Liver (tissue), 3 donors: ENCODE measurements around the gene DNAJB11.

Source experiments
- ATF3 ChIP-seq: IDR thresholded peaks from 2 replicates; pipeline ENCODE4 v1.6.1; 2016; ENCODE audit warnings: antibody characterized with exemption
- HNF4A ChIP-seq, 2 donors: conservative IDR thresholded peaks; 2 replicates each; pipeline ENCODE4 v1.6.1; 2016; ENCODE audit warnings: antibody characterized with exemption in 2 of 2, mild to moderate bottlenecking in 2 of 2
- HNF4G ChIP-seq: IDR thresholded peaks from 2 replicates; pipeline ENCODE4 v1.6.1; 2016; ENCODE audit warnings: antibody characterized with exemption
- JUND ChIP-seq, 2 donors: IDR thresholded peaks; 2 replicates each; pipeline ENCODE4 v1.6.1; 2016; ENCODE audit warnings: antibody characterized with exemption in 2 of 2
- MAX ChIP-seq: IDR thresholded peaks from 2 replicates; pipeline ENCODE4 v1.6.1; 2016; ENCODE audit warnings: antibody characterized with exemption
- RAD21 ChIP-seq, 2 donors: IDR thresholded peaks; 2 replicates each; pipeline ENCODE4 v1.6.1; 2016; ENCODE audit warnings: antibody characterized with exemption in 2 of 2, mild to moderate bottlenecking in 2 of 2
- SP1 ChIP-seq: IDR thresholded peaks from 2 replicates; pipeline ENCODE4 v1.6.1; 2018; ENCODE audit warnings: antibody characterized with exemption, mild to moderate bottlenecking
- TAF1 ChIP-seq: conservative IDR thresholded peaks from 2 replicates; pipeline ENCODE4 v1.6.1; 2016; ENCODE audit warnings: antibody characterized with exemption, mild to moderate bottlenecking
- YY1 ChIP-seq: IDR thresholded peaks from 2 replicates; pipeline ENCODE4 v1.6.1; 2016; ENCODE audit warnings: antibody characterized with exemption, mild to moderate bottlenecking
- TF ChIP-seq, protein P1 (sequence below): fragments of 150-350 bp; IDR thresholded peaks from 2 replicates; pipeline ENCODE4 v1.5.1; 2017; ENCODE audit warnings: improper control_type of control experiment, low read depth, low read length; ENCODE audit not compliant: missing input control
- TF ChIP-seq, protein P2 (sequence below): IDR thresholded peaks from 2 replicates; pipeline ENCODE4 v1.6.1; 2016; ENCODE audit warnings: antibody characterized with exemption, mild to moderate bottlenecking
- donor health status: healthy.
- donor health status: healthy.

DNA sequence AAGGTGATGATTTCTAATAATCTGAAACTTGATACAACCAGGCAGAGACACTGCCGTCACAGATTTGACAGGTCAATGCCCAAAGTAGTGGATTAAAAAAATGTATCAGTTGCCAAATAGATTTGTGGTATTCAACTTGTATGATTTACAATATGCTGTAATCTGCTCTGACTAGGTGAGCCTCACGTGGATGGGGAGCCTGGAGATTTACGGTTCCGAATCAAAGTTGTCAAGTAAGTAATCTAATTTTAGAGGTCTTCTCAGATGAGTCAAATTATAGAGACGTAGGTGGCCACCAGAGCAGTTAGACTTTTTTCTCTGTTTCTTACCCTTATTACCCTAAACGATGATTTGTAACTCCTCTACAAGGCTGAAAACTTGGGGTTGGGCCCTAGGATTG lies 12.0 kb downstream of the DNAJB11 start:
- TF ChIP-seq, protein P1, sequence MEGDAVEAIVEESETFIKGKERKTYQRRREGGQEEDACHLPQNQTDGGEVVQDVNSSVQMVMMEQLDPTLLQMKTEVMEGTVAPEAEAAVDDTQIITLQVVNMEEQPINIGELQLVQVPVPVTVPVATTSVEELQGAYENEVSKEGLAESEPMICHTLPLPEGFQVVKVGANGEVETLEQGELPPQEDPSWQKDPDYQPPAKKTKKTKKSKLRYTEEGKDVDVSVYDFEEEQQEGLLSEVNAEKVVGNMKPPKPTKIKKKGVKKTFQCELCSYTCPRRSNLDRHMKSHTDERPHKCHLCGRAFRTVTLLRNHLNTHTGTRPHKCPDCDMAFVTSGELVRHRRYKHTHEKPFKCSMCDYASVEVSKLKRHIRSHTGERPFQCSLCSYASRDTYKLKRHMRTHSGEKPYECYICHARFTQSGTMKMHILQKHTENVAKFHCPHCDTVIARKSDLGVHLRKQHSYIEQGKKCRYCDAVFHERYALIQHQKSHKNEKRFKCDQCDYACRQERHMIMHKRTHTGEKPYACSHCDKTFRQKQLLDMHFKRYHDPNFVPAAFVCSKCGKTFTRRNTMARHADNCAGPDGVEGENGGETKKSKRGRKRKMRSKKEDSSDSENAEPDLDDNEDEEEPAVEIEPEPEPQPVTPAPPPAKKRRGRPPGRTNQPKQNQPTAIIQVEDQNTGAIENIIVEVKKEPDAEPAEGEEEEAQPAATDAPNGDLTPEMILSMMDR, result no peak
- no peak for TF ChIP-seq TAF1
- TF ChIP-seq ATF3, result no peak
- no peak for TF ChIP-seq SP1
- no peak for TF ChIP-seq JUND (IDR thresholded peaks at IDR 0.05)
- no peak for TF ChIP-seq YY1
- TF ChIP-seq RAD21 (IDR thresholded peaks at IDR 0.05), result no peak
- no peak for TF ChIP-seq HNF4G
- TF ChIP-seq, protein P2, sequence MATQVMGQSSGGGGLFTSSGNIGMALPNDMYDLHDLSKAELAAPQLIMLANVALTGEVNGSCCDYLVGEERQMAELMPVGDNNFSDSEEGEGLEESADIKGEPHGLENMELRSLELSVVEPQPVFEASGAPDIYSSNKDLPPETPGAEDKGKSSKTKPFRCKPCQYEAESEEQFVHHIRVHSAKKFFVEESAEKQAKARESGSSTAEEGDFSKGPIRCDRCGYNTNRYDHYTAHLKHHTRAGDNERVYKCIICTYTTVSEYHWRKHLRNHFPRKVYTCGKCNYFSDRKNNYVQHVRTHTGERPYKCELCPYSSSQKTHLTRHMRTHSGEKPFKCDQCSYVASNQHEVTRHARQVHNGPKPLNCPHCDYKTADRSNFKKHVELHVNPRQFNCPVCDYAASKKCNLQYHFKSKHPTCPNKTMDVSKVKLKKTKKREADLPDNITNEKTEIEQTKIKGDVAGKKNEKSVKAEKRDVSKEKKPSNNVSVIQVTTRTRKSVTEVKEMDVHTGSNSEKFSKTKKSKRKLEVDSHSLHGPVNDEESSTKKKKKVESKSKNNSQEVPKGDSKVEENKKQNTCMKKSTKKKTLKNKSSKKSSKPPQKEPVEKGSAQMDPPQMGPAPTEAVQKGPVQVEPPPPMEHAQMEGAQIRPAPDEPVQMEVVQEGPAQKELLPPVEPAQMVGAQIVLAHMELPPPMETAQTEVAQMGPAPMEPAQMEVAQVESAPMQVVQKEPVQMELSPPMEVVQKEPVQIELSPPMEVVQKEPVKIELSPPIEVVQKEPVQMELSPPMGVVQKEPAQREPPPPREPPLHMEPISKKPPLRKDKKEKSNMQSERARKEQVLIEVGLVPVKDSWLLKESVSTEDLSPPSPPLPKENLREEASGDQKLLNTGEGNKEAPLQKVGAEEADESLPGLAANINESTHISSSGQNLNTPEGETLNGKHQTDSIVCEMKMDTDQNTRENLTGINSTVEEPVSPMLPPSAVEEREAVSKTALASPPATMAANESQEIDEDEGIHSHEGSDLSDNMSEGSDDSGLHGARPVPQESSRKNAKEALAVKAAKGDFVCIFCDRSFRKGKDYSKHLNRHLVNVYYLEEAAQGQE, result no peak
- TF ChIP-seq HNF4A (conservative IDR thresholded peaks at IDR 0.05), result no peak
- TF ChIP-seq MAX, result no peak
